GM12892 (cell line): ENCODE data around the gene ABL1.

ENCODE experiments used
- POLR2A ChIP-seq: IDR thresholded peaks from 2 replicates; pipeline ENCODE4 v1.6.1; 2011; ENCODE audit warnings: low read depth, low read length, control low read depth
- POLR2AphosphoS5 ChIP-seq: IDR thresholded peaks from 2 replicates; pipeline ENCODE4 v1.6.1; 2011; ENCODE audit warnings: low read depth, low read length, control low read depth
- TAF1 ChIP-seq: IDR thresholded peaks from 2 replicates; pipeline ENCODE4 v1.6.1; 2011; ENCODE audit warnings: low read depth, mild to moderate bottlenecking, control low read depth, low read length, borderline replicate concordance

DNA sequence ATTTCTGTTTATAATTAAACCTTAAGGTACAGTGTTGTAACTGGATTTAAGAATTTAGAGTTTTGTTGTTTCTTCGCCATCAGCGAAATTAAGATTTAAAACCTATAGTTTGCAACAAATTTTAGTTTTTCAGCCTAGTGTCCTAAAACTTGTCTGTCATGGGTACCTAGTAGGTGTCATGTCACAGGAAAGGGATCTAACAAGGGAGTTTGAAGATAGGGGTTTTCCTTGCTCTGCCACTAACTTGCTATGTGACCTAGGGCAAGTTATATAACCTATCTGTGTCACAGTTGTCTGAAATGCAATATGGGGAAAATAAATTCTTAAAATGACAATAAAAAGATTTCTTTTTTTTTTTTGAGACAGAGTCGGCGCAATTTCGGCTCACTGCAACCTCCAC lies 9.2 kb upstream of the ABL1 start:
- TF ChIP-seq POLR2AphosphoS5 (no peak), POLR2A (no peak), TAF1 (no peak)
